Stimulated activated CD8-positive, alpha-beta memory T cell treated with anti-CD3 and anti-CD28 coated beads, Interleukin-4, amount 100 ng/mL, for 48 hours (primary cell): ENCODE measurements around the gene NR2F6.
"Not testable (repeated sequence)": the region's sequence is repeated elsewhere in the genome, so short reads cannot be mapped to it uniquely, and the experiment has no call there.

Experiments used
- DNase-seq: peaks from one replicate; pipeline ENCODE4 v3.0.0-alpha.2; 2020

Gene NR2F6

GRCh38 chr19:17245535-17245984 is at the start of gene NR2F6:
Gene NR2F6 (minus strand): TSS chr19:17245919. CDS start chr19:17245220, 699 bp downstream.
- DNase-seq = no peak

- peak; percentile 87 for DNase-seq
Observed at GRCh38 chr19:17294051-17294891, 48.6 kb upstream of the NR2F6 start.

- DNase-seq = no peak
Observed at GRCh38 chr19:17293605-17294004, 47.9 kb upstream of the NR2F6 start.

GRCh38 chr19:17292301-17293074 is 46.8 kb upstream of the NR2F6 start:
- peak; percentile 93 for DNase-seq

- DNase-seq = peak; percentile 80
Observed at GRCh38 chr19:17289489-17289888, 43.8 kb upstream of the NR2F6 start.

- no peak for DNase-seq
Observed at GRCh38 chr19:17286752-17287151, 41.0 kb upstream of the NR2F6 start.

- no peak for DNase-seq
Observed at GRCh38 chr19:17286263-17286662, 40.5 kb upstream of the NR2F6 start.

- DNase-seq = no peak
Observed at GRCh38 chr19:17285415-17286135, 39.9 kb upstream of the NR2F6 start.

- no peak for DNase-seq
Observed at GRCh38 chr19:17283504-17283996, 37.8 kb upstream of the NR2F6 start.

GRCh38 chr19:17282488-17283125 is 36.9 kb upstream of the NR2F6 start:
- DNase-seq = peak; percentile 91

GRCh38 chr19:17281391-17282304 is 35.9 kb upstream of the NR2F6 start, which contains the start of gene ANKLE1:
Gene ANKLE1 (plus strand): TSS chr19:17281901. CDS start chr19:17281921, 20 bp downstream.
- peak; percentile 78 for DNase-seq

GRCh38 chr19:17279436-17279835 is 33.7 kb upstream of the NR2F6 start:
- DNase-seq = no peak

- DNase-seq = no peak
Observed at GRCh38 chr19:17275441-17276175, 29.9 kb upstream of the NR2F6 start.

GRCh38 chr19:17274892-17275291 is 29.2 kb upstream of the NR2F6 start:
- not testable (repeated sequence) for DNase-seq

GRCh38 chr19:17268754-17269153 is 23.0 kb upstream of the NR2F6 start:
- DNase-seq = no peak

- DNase-seq = peak; percentile 94
Observed at GRCh38 chr19:17266975-17267788, 21.5 kb upstream of the NR2F6 start, which contains the start of gene BABAM1. Gene BABAM1 (plus strand): TSS chr19:17267443. CDS start chr19:17268807, 1,364 bp downstream.

GRCh38 chr19:17266589-17266974 is 20.9 kb upstream of the NR2F6 start:
- DNase-seq = peak; percentile 38

GRCh38 chr19:17266026-17266425 is 20.3 kb upstream of the NR2F6 start:
- no peak for DNase-seq

GRCh38 chr19:17264641-17264979 is 18.9 kb upstream of the NR2F6 start, which contains the start of gene USHBP1:
Gene USHBP1 (minus strand): TSS chr19:17264745. CDS start chr19:17264299, 446 bp downstream.
- DNase-seq = no peak
